ENCODE measurements around the gene ASB1.

The ASB1 gene, protein sequence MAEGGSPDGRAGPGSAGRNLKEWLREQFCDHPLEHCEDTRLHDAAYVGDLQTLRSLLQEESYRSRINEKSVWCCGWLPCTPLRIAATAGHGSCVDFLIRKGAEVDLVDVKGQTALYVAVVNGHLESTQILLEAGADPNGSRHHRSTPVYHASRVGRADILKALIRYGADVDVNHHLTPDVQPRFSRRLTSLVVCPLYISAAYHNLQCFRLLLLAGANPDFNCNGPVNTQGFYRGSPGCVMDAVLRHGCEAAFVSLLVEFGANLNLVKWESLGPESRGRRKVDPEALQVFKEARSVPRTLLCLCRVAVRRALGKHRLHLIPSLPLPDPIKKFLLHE

GRCh38 chr2:238426568-238427434 lies at the start of gene ASB1:
Gene ASB1 (plus strand): TSS chr2:238426927. CDS start chr2:238427071, 144 bp downstream.
- peak; percentile 89 for DNase-seq
- ATAC-seq, result peak; percentile 85

DNA sequence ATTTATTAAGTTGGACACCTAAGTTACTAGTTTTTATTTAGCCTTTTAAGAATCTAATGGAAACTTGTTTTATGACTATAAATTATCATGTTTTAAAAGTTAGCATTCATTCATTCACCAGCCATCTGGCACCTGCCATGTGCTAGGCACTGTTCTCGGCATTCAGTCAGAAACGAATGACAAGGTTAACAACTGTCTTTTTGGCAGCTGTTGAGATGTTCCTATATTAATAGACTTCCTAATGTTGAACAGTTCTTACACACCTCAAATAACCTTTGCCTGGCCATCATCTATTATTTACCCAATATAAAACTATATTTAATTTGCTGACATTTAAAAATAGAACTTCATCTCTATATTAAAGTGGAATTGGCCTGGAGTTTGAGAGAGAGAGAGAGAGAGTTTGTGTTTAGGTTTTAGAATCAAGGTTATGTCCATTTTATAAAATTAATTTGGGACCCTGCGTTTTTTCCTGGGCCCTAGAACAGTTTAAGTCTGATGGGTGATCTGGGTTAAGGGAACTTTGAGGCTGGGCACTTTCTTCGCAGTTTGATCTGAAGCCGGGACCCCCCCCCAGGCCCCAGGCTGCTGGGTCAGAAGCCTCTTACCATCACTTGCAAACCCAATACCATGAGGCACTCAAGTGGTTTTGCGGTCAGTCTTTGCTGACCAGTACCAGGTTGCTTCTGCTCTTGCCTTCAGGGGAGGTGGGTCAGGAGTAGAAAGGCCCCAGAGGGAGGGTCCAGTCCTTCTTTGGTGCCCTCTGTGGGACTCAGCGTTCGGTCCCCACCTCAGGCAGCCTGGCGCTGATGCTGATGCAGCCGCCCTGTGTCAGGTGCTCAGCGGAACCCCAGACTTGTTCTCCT lies 48.3 kb upstream of the ASB1 start:
- ATAC-seq, result no peak
- DNase-seq, result no peak

GRCh38 chr2:238379096-238379810 lies 47.5 kb upstream of the ASB1 start:
- ATAC-seq (peak; percentile 59), DNase-seq (peak; percentile 43)

DNA sequence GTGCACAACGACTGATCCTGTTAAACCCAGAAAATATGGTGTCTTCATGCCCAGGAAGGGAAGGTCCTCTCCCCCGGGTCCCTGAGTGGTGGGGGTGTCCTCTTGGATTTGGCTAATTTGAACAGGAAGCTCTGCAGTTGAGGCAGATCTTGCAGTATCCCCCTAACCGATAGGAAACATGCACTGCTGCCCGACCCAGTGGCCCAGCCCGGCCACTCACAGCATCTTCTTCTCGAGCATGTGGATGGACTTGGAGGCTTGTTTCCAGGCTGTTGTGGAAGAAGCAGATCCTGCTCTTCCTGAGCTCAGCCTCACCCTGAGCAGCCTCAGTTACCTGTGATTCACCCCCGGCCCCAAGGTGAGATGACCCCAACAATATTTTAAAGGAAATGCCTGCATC lies 46.4 kb upstream of the ASB1 start:
- ATAC-seq (no peak), DNase-seq (no peak)

- no peak for ATAC-seq
- no peak for DNase-seq
Measured at GRCh38 chr2:238380785-238381184, 45.9 kb upstream of the ASB1 start.

DNA sequence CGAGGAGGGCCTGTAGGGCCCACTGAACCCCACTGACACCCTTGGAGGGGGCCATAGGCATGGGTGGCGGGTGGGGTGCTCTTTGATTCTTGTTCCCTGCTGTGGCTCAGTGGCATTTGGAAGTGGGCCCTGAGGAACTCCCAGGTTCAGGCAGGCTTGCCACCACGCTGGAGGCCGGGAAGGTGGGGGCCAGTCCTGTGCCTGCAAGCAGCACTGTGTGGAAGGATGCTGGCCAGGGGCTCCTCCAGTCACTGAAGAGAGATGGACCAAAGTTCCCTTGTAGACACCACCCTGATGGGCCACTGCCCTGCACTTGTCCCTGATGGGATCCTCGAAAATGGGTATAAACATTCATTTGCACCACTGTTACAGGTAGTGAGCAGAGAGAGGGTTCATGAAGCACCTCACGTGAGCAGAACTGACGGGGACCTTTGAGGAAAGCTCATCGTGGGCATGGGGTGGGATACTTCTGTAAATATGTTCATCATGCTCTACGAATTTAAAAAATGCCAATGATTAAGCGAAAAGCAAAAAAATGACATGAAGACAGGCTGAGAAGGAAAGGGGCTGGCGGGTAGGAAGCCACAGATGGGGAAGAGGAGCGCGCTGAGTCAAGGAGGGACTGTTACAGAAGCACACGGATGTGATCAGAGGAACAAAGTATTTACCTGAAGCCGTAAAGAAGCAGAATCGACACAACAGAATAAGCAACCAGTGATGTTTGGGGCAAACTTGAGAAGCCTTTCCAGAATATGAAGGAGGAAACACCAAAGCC lies 45.2 kb upstream of the ASB1 start:
- no peak for ATAC-seq
- no peak for DNase-seq

DNA sequence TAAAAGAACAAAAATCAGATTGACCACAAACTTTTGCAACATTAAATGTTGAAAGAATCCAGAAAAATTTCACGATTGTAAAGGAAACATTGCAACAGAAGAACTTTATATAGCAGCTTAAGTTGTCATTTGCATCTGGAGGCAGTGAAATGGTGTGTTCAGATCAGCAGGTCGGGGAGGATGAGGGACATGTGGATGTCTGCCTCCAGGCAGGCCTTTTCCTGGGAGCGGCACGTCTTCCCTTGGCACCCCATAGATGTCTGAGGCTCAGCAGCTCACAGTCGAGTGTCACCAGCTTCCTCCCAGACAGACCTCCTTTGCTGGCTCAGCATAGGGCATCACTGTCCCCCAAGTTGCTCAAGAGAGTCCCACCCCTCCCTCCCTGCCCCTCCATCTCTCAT lies 44.3 kb upstream of the ASB1 start:
- ATAC-seq, result no peak
- no peak for DNase-seq

- no peak for ATAC-seq
- DNase-seq, result no peak
Measured at GRCh38 chr2:238383135-238383534, 43.6 kb upstream of the ASB1 start.

- no peak for DNase-seq
- no peak for ATAC-seq
Measured at GRCh38 chr2:238383743-238384380, 42.9 kb upstream of the ASB1 start.

DNA sequence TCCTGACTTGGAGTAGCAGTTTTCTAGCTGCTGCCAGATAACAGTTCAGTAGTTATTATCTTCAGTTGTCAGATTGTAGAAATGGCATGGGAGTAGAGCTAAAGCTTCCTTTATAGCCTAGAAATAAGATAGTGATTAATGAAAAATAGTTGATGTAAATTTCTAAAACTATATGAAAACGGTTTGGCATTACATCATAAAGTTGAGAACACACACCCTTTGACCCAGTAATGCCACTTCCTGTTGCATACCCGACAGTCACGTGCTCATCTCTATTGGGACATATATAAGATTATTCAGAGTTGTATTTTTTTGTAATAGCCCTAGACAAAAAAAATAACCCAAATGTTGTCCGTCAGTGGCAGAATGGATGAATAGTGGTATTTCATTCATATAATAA lies 39.4 kb upstream of the ASB1 start:
- no peak for ATAC-seq
- DNase-seq, result no peak

- ATAC-seq, result no peak
- no peak for DNase-seq
Measured at GRCh38 chr2:238388794-238389193, 37.9 kb upstream of the ASB1 start.

GRCh38 chr2:238389988-238390589 lies 36.6 kb upstream of the ASB1 start:
- no peak for ATAC-seq
- DNase-seq, result no peak

GRCh38 chr2:238391042-238391689 lies 35.6 kb upstream of the ASB1 start:
- ATAC-seq, result no peak
- no peak for DNase-seq

- DNase-seq (no peak), ATAC-seq (no peak)
Measured at GRCh38 chr2:238396663-238397062, 30.1 kb upstream of the ASB1 start.

- ATAC-seq, result no peak
- DNase-seq, result no peak
Measured at GRCh38 chr2:238397356-238397755, 29.4 kb upstream of the ASB1 start.

DNA sequence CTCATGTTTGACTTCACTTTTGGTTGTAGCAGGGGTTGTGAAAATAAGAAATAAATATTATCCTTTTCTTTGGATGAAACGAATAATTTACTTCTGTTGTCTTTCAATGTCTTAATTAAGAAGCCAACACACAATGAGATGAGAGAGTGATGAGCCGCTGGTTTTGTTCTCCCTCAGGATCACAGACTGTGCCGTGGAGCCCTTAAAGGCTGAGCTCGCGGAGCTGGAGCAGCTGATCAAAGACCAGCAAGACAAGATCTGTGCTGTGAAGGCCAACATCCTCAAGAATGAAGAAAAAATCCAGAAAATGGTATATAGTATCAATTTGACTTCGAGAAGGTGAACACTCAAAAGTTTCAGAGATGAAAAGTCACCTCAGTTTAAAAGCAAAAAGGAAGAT lies 28.1 kb upstream of the ASB1 start:
- no peak for ATAC-seq

DNA sequence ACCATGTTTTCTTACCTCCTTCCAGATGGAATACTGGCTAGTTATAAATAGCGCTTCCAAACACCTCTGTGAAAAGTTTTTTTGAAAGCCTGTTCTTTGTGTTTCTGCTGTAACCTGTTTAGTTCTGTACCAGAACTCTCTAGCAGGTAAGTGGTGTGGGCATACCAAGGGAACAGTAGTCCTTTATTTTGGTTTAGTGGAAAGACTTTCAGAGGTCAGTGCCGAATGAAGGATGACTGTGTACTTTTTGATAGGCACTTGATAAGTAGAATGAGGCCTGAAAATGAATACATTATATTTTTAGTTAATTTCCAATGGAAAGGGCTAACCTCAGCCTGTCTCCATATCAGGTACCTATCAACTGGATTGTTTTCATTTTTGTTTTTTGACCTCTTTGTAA lies 27.6 kb upstream of the ASB1 start:
- DNase-seq (no peak), ATAC-seq (no peak)

More for the DNA sequence above, 28.1 kb upstream of the ASB1 start:
- DNase-seq, result no peak

DNA sequence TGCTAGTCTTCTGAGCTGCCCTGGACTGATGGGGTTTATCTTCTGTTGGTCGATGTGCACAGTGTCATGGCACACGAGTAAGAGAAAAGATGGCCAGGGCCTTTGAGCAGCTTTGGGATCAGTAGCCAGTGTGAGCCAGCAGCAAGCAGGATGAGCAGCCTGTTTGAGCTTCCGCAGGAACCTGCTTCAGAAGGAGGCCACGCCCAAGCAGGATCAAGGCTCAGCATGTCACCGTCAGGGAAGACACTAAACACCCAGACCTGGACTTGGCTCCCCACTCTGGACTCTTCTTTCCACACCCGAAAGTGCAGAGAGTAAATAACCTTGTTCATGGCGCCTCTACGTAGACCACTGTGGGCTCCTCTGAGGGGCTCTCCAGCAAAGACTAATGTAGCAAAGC lies 25.2 kb upstream of the ASB1 start:
- ATAC-seq, result no peak

GRCh38 chr2:238403632-238404405 lies 22.9 kb upstream of the ASB1 start:
- ATAC-seq (no peak), DNase-seq (no peak)

More for the DNA sequence above, 25.2 kb upstream of the ASB1 start:
- no peak for DNase-seq

Measured in stimulated activated naive CD8-positive, alpha-beta T cell treated with anti-CD3 and anti-CD28 coated beads, Interleukin-15, Interleukin-2, amounts not matched to agents 100 U/mL and 50 U/mL, for 24 hours (primary cell).